SK-N-SH (cell line): Measurements from ENCODE around the gene SORCS3. TPM values are rescaled to one million over a fixed set of nuclear protein-coding genes. Genes with fewer than 3 reads are reported as not detected.

ENCODE experiments used
- CTCF ChIA-PET: fragments of 300-600, 350-600 bp; formaldehyde crosslinking; extraction: SDS; loops from one replicate; lab custom pipeline; 2021; lab: Yijun Ruan, JAX
- POLR2A ChIA-PET: fragments of 350-600 bp; sonication (Branson Sonifier 250); formaldehyde crosslinking; extraction: SDS; loops from one replicate; lab custom pipeline; 2020; ENCODE audit warnings: antibody characterized with exemption, inconsistent platforms; lab: Yijun Ruan, JAX
- DNase-seq: peaks from one replicate; pipeline ENCODE4 v3.0.0; 2012
- H2AFZ ChIP-seq: fragments of 200-600 bp; sonication (generic); 2 replicates; pipeline ENCODE4 v1.8.1; 2016; ENCODE audit warnings: antibody characterized with exemption, mild to moderate bottlenecking, low read depth
- H3F3A ChIP-seq: fragments of 200-600 bp; sonication (generic); replicated peaks from 2 replicates; pipeline ENCODE3; 2016; ENCODE audit warnings: antibody characterized with exemption, mild to moderate bottlenecking; ENCODE audit not compliant: insufficient read depth
- H3K27ac ChIP-seq, 2 experiments: fragments of 200-500 bp in 1 of 2; fragments of 200-600 bp in 1 of 2; sonication (Bioruptor generic) in 1 of 2; sonication (generic), shearing (Covaris generic) in 1 of 2; 2 replicates each; pipeline versions ENCODE4 v1.5.1 to v1.6.1; 2014 to 2016; ENCODE audit warnings: low read depth in 2 of 2, inconsistent platforms in 1 of 2, low read length in 1 of 2, mild to moderate bottlenecking in 1 of 2, mixed read lengths in 1 of 2
- H3K27me3 ChIP-seq: fragments of 200-600 bp; sonication (generic), shearing (Covaris generic); 2 replicates; pipeline ENCODE4 v1.6.1; 2016; ENCODE audit warnings: mixed run types; ENCODE audit not compliant: insufficient read depth
- H3K36me3 ChIP-seq, 2 experiments: fragments of 200-500 bp in 1 of 2; fragments of 200-600 bp in 1 of 2; sonication (Bioruptor generic) in 1 of 2; sonication (generic) in 1 of 2; replicated peaks in 1 of 2; 2 replicates each; pipeline versions ENCODE3 to v1.5.1; 2014 to 2016; ENCODE audit warnings: low read length in 1 of 2, mild to moderate bottlenecking in 1 of 2; ENCODE audit not compliant: insufficient read depth in 2 of 2, control insufficient read depth in 1 of 2
- H3K4me1 ChIP-seq, 2 experiments: fragments of 200-500 bp in 1 of 2; fragments of 200-600 bp in 1 of 2; sonication (Bioruptor generic) in 1 of 2; sonication (generic), shearing (Covaris generic) in 1 of 2; 2 replicates each; pipeline versions ENCODE4 v1.5.1 to v1.6.1; 2014 to 2016; ENCODE audit warnings: low read depth in 1 of 2, low read length in 1 of 2, mixed run types in 1 of 2; ENCODE audit not compliant: insufficient read depth in 2 of 2, control insufficient read depth in 1 of 2
- H3K4me2 ChIP-seq: fragments of 200-600 bp; sonication (generic), shearing (Covaris generic); 2 replicates; pipeline ENCODE4 v1.6.1; 2017; ENCODE audit warnings: mixed run types
- H3K4me3 ChIP-seq, 2 experiments: fragments of 200-500 bp in 1 of 2; fragments of 200-600 bp in 1 of 2; sonication (Bioruptor generic) in 1 of 2; sonication (generic), shearing (Covaris generic) in 1 of 2; 2 replicates each; pipeline versions ENCODE4 v1.5.1 to v1.8.1; 2014 to 2016; ENCODE audit warnings: low read depth in 2 of 2, inconsistent platforms in 1 of 2, low read length in 1 of 2, mild to moderate bottlenecking in 1 of 2, mixed read lengths in 1 of 2, moderate library complexity in 1 of 2
- H3K79me2 ChIP-seq: fragments of 200-600 bp; sonication (generic); 2 replicates; pipeline ENCODE4 v1.8.1; 2017; ENCODE audit warnings: mild to moderate bottlenecking; ENCODE audit not compliant: insufficient read depth
- H3K9ac ChIP-seq: fragments of 200-600 bp; sonication (generic); 2 replicates; pipeline ENCODE4 v1.6.1; 2017; ENCODE audit warnings: mixed run types
- H3K9me2 ChIP-seq: fragments of 200-600 bp; sonication (generic); 2 replicates; pipeline ENCODE4 v1.6.1; 2017; ENCODE audit warnings: mixed run types
- H3K9me3 ChIP-seq: fragments of 200-600 bp; sonication (generic); 2 replicates; pipeline ENCODE4 v1.6.1; 2017; ENCODE audit warnings: mixed run types, mild to moderate bottlenecking, moderate library complexity
- H4K20me1 ChIP-seq: fragments of 200-600 bp; sonication (generic); 2 replicates; pipeline ENCODE4 v1.6.1; 2017; ENCODE audit warnings: mild to moderate bottlenecking, mixed run types; ENCODE audit not compliant: insufficient read depth
- EP300 ChIP-seq, 2 experiments: IDR thresholded peaks; 2 replicates each; pipeline versions ENCODE4 v1.4.0 to v1.6.1; 2012; ENCODE audit warnings: borderline replicate concordance in 1 of 2, low read depth in 1 of 2, low read length in 1 of 2
- EZH2phosphoT487 ChIP-seq: fragments of 200-600 bp; sonication (generic); IDR thresholded peaks from 2 replicates; pipeline ENCODE4 v1.6.1; 2017; ENCODE audit warnings: low read depth, mixed run types, mild to moderate bottlenecking, antibody characterized with exemption, moderate library complexity, borderline replicate concordance
- FOXJ3 ChIP-seq: sonication (generic); formaldehyde crosslinking; IDR thresholded peaks from 2 replicates; pipeline ENCODE4 v1.5.1; 2020; ENCODE audit warnings: mild to moderate bottlenecking, missing genetic modification reagents
- FOXM1 ChIP-seq: IDR thresholded peaks from 2 replicates; pipeline ENCODE4 v1.4.0; 2012; ENCODE audit warnings: low read depth, mild to moderate bottlenecking
- GATA2 ChIP-seq: sonication (generic); formaldehyde crosslinking; IDR thresholded peaks from 2 replicates; pipeline ENCODE4 v1.5.0; 2020; ENCODE audit warnings: mild to moderate bottlenecking, missing genetic modification reagents
- MAX ChIP-seq: IDR thresholded peaks from 2 replicates; pipeline ENCODE4 v1.4.0; 2012; ENCODE audit warnings: low read depth
- MEF2A ChIP-seq: IDR thresholded peaks from 2 replicates; pipeline ENCODE4 v1.4.0; 2012; ENCODE audit warnings: low read depth, borderline replicate concordance
- NFIC ChIP-seq: IDR thresholded peaks from 2 replicates; pipeline ENCODE4 v1.4.0; 2012; ENCODE audit warnings: borderline replicate concordance
- RCOR1 ChIP-seq: fragments of 150-350 bp; IDR thresholded peaks from 2 replicates; pipeline ENCODE4 v1.6.1; 2017; ENCODE audit warnings: antibody characterized with exemption, low read length
- RFX5 ChIP-seq: IDR thresholded peaks from 2 replicates; pipeline ENCODE4 v1.6.1; 2012; ENCODE audit warnings: mild to moderate bottlenecking, improper control_type of control experiment, low read length
- ZBTB33 ChIP-seq: IDR thresholded peaks from 2 replicates; pipeline ENCODE4 v1.4.0; 2012; ENCODE audit warnings: low read depth, borderline replicate concordance
- WGBS: methylation state at CpG from one replicate; pipeline ENCODE4 v1.1.6; 2017; ENCODE audit warnings: low lambda C conversion rate; 5-methylcytosine and 5-hydroxymethylcytosine counted together
- polyA plus RNA-seq, 3 experiments: library from polyadenylated mRNA; depleted of rRNA; stranded (reverse); fragments of >200 nt; gene quantifications; 2 replicates each; pipeline ENCODE4 v1.2.3, GENCODE V29; 2012
- TF ChIP-seq, protein P1 (sequence below): fragments of 150-350 bp; IDR thresholded peaks from 2 replicates; pipeline ENCODE4 v1.6.1; 2017; ENCODE audit warnings: antibody characterized with exemption, low read length, low read depth, borderline replicate concordance

Gene SORCS3
- polyA plus RNA-seq, 1 of the 3 experiments (the other 2 are of a cell fraction), result not detected

GRCh38 chr10:105170521-105170920, 529.4 kb downstream of the SORCS3 start:
- H3K4me3 ChIP-seq, result no peak overlapping the region
- no peaks in the 10 kb centered on the region for H3K27me3 ChIP-seq
- CTCF ChIA-PET, result no interaction called here
- DNase-seq, result no peak
- no peaks in the 10 kb centered on the region for H3K9me2 ChIP-seq
- no peaks in the 10 kb centered on the region for H3K9me3 ChIP-seq
- no peak for TF ChIP-seq EP300 (IDR thresholded peaks at IDR 0.05; ENCODE audit: borderline replicate concordance in 1 of 2, low read depth in 1 of 2, low read length in 1 of 2)
- TF ChIP-seq MAX, result no peak
- TF ChIP-seq EZH2phosphoT487, result no peak
- TF ChIP-seq RFX5, result no peak
- no peak for TF ChIP-seq NFIC
- no peak for TF ChIP-seq FOXM1
- TF ChIP-seq MEF2A, result no peak
- no peak overlapping the region for H3K4me2 ChIP-seq
- 10% methylated on average over 1 of the region's 1 CpG for WGBS
- POLR2A ChIA-PET, result no interaction called here
- H3K9ac ChIP-seq, result no peak overlapping the region
- no peaks in the 10 kb centered on the region for H4K20me1 ChIP-seq
- no peaks in the 10 kb centered on the region for H3K36me3 ChIP-seq
- no peak overlapping the region for H2AFZ ChIP-seq
- no peaks in the 10 kb centered on the region for H3K79me2 ChIP-seq
- H3F3A ChIP-seq, result no peaks in the 10 kb centered on the region
- no peak overlapping the region for H3K27ac ChIP-seq
- H3K4me1 ChIP-seq, result no peaks in the 10 kb centered on the region

DNA sequence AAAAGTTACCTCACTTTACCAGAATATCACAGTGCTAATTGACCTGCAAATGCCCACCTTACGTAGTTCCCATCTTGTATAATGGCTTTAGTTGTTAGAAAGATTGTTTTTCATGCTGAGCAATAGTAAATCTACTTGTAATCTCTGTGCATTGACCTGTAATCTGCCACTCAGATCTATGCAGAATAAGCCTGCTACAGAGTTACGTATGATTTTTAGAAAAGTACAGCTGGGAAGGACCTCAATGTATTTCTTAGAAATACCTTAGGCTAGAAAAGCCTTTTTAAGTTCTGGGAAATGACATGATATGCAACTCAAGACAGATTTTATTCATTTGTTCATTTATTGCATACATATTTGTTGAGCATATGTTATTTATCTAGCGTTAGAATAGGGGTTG, 530.9 kb downstream of the SORCS3 start:
- ChIA-PET POLR2A (no interaction called here), CTCF (no interaction called here)
- TF ChIP-seq, protein P1, sequence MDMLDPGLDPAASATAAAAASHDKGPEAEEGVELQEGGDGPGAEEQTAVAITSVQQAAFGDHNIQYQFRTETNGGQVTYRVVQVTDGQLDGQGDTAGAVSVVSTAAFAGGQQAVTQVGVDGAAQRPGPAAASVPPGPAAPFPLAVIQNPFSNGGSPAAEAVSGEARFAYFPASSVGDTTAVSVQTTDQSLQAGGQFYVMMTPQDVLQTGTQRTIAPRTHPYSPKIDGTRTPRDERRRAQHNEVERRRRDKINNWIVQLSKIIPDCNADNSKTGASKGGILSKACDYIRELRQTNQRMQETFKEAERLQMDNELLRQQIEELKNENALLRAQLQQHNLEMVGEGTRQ, result no peak
- no peak for TF ChIP-seq EZH2phosphoT487
- Histone ChIP-seq H3K36me3 (no peaks in the 10 kb centered on the region), H3K79me2 (no peaks in the 10 kb centered on the region), H3K4me1 (no peaks in the 10 kb centered on the region), H3K9ac (no peak overlapping the region), H2AFZ (no peak overlapping the region), H3K4me2 (no peak overlapping the region), H3K27ac (no peak overlapping the region), H3K4me3 (no peak overlapping the region), H3K9me2 (no peaks in the 10 kb centered on the region), H3K9me3 (no peaks in the 10 kb centered on the region), H3F3A (no peaks in the 10 kb centered on the region), H3K27me3 (no peaks in the 10 kb centered on the region), H4K20me1 (no peaks in the 10 kb centered on the region)
- 32% methylated on average over 3 of the region's 3 CpGs for WGBS
- no peak for DNase-seq

GRCh38 chr10:105181626-105182025, 540.5 kb downstream of the SORCS3 start:
- H3K9me3 ChIP-seq, result no peaks in the 10 kb centered on the region
- H3K4me1 ChIP-seq, result no peaks in the 10 kb centered on the region
- no peak for DNase-seq
- H2AFZ ChIP-seq, result no peak overlapping the region
- no peak overlapping the region for H3K27ac ChIP-seq
- no peaks in the 10 kb centered on the region for H4K20me1 ChIP-seq
- H3K79me2 ChIP-seq, result no peaks in the 10 kb centered on the region
- H3K4me3 ChIP-seq, result no peak overlapping the region
- H3K4me2 ChIP-seq, result no peak overlapping the region
- H3K27me3 ChIP-seq, result no peaks in the 10 kb centered on the region
- CTCF ChIA-PET, result interaction anchor here (1.0 kb wide), 1 partner anchor 17 kb away, joined by 3 read pairs; no protein-coding TSS in a partner anchor
- no peaks in the 10 kb centered on the region for H3K9me2 ChIP-seq
- no peak overlapping the region for H3K9ac ChIP-seq
- POLR2A ChIA-PET, result no interaction called here
- no peak for TF ChIP-seq ZBTB33
- no peak for TF ChIP-seq GATA2 (CRISPR knock-in tag)
- TF ChIP-seq FOXJ3 (CRISPR knock-in tag), result no peak
- no peak for TF ChIP-seq RFX5
- TF ChIP-seq NFIC, result no peak
- TF ChIP-seq RCOR1, result no peak
- no peak for TF ChIP-seq MAX
- H3F3A ChIP-seq, result no peaks in the 10 kb centered on the region
- no peaks in the 10 kb centered on the region for H3K36me3 ChIP-seq
